Heart right ventricle (tissue), 16 donors: ENCODE measurements around the gene ABHD4. TPM values are rescaled to one million over a fixed set of nuclear protein-coding genes. Genes with fewer than 3 reads are reported as not detected.

Experiments
- ATAC-seq, 8 donors: fragments of 200-7000 bp; cut with Tn5 transposase; one replicate each; pipeline ENCODE4 v1.9.1; 2020; ENCODE audit warnings: mild to moderate bottlenecking in 8 of 8, moderate library complexity in 8 of 8, moderate number of reproducible peaks in 1 of 8
- DNase-seq, 2 donors: peaks; one replicate each; pipeline ENCODE4 v3.0.0-alpha.2; 2020
- H3K27ac ChIP-seq, 10 donors: fragments of 200-600 bp; sonication (generic) in 2 of 10; one replicate each; pipeline versions ENCODE4 v1.5.0 to v1.8.0; 2020 to 2022; ENCODE audit warnings: mild to moderate bottlenecking in 3 of 10
- H3K27me3 ChIP-seq, 7 donors: fragments of 200-600 bp; one replicate each; pipeline ENCODE4 v1.8.0; 2021 to 2022; ENCODE audit warnings: mild to moderate bottlenecking in 2 of 7
- H3K36me3 ChIP-seq, 9 donors: fragments of 200-600 bp; sonication (generic) in 1 of 9; one replicate each; pipeline versions ENCODE4 v1.5.0 to v1.8.0; 2020 to 2022; ENCODE audit warnings: mild to moderate bottlenecking in 2 of 9
- H3K4me1 ChIP-seq, 9 donors: fragments of 200-600 bp; sonication (generic) in 1 of 9; one replicate each; pipeline versions ENCODE4 v1.5.0 to v1.8.0; 2020 to 2022; ENCODE audit warnings: mild to moderate bottlenecking in 4 of 9
- H3K4me3 ChIP-seq, 10 donors: fragments of 200-600 bp; sonication (generic) in 2 of 10; one replicate each; pipeline versions ENCODE4 v1.5.0 to v1.8.0; 2020 to 2022; ENCODE audit warnings: mild to moderate bottlenecking in 7 of 10, moderate library complexity in 2 of 10
- H3K9me3 ChIP-seq, 11 donors: fragments of 200-600 bp in 10 of 11; sonication (generic) in 2 of 11; one replicate each; pipeline versions ENCODE4 v1.5.0 to v1.8.0; 2013 to 2022; ENCODE audit warnings: mild to moderate bottlenecking in 2 of 11, control low read depth in 1 of 11, moderate library complexity in 1 of 11
- CTCF ChIP-seq, 9 donors: fragments of 200-600 bp; sonication (generic) in 2 of 9; IDR thresholded peaks; one replicate each; pipeline versions ENCODE4 v1.5.0 to v1.8.0; 2021 to 2022; ENCODE audit warnings: antibody characterized with exemption in 9 of 9, mild to moderate bottlenecking in 5 of 9, moderate library complexity in 1 of 9
- WGBS, 2 donors: extraction: QIAGEN DNeasy Blood & Tissue Kit; methylation state at CpG; one replicate each; pipeline ENCODE4 v1.1.7; 2013; ENCODE audit warnings: inconsistent platforms in 1 of 2; 5-methylcytosine and 5-hydroxymethylcytosine counted together
- intact Hi-C, 10 donors: fragments of 100-400 bp; cut with DNase I; formaldehyde crosslinking; loops; one replicate each; pipeline versions ENCODE4 v1.11.1 to v1.14.2; 2022
- polyA plus RNA-seq, 2 donors: library from polyadenylated mRNA; stranded (reverse); fragments of 200-250 nt; gene quantifications; one replicate each; pipeline ENCODE4 v1.2.3, GENCODE V29; 2013
- total RNA-seq, 10 donors: library from RNA; stranded (reverse); fragmentation: NEBNext Ultra II Directional in 3 of 10; extraction: Animal tissue kit (Norgen Biotek cat#: 25700) in 3 of 10; gene quantifications; one replicate each; pipeline versions ENCODE4 v1.2.1 to v1.2.4, GENCODE V29; 2021 to 2023
- donor health status: Arrhythmogenic right ventricular cardiomyopathy.
- donor health status: ischemic (EF 13 %, LVEDD 7.1; RV severe dilation, severe dysfunction).
- donor health status: healthy with polysubstance abuse.
- donor health status: DM: no; HTN: yes; CAD: no.
- donor health status: DM: no; HTN: no; CAD: no.
- donor health status: ischemic (EF 25% LVEDD 6.9; RV normal size, moderate dysfunction).
- donor health status: ischemic (EF 25% LVEDD 5.7; RV mildly dilated, moderate dysfunction).
- donor health status: healthy.
- donor health status: DM: yes; HTN: yes; CAD: no.
- donor health status: Ischemic cardiomyopathy.
- donor health status: ischemic (EF 35%, LVEDD 5.7; RV mildly dilated, moderate dysfunction).
- donor health status: nonischemic (EF 11% LVEDD 7.7; RV severe dilation, severe dysfunction).
- donor health status: DM: yes; HTN: yes; CAD: no.
- donor health status: PGD.
- donor health status: ischemic (EF 29% LVEDD 5.4; RV normal size, mild dysfunction).
- donor health status: nonischemic (EF 23%, LVEDD 6.1; RV moderate dilation, normal function).

Gene ABHD4
- total and polyA plus RNA-seq, 12 donors, result 13.7 to 35.7 (median 20.8) TPM

- peaks cover 0 to 6% (median 0%) of the 10 kb centered on the region in 7 donors for H3K27me3 ChIP-seq
- no peaks in the 10 kb centered on the region for H3K9me3 ChIP-seq
- no peak overlapping the region for H3K27ac ChIP-seq
- no peak for ATAC-seq
- WGBS, 2 donors, result 58 to 72% methylated on average over 3 of the region's 3 CpGs
- H3K36me3 ChIP-seq, result no peaks in the 10 kb centered on the region
- DNase-seq, result no peak
- no peak for TF ChIP-seq CTCF (IDR thresholded peaks at IDR 0.05)
- peaks cover 0 to 11% (median 0%) of the 10 kb centered on the region in 9 donors for H3K4me1 ChIP-seq
- H3K4me3 ChIP-seq, result no peak overlapping the region
- intact Hi-C loops, result loop anchor here (5.0 to 10.0 kb wide), 7 partner anchors 79 to 266 kb away; partner anchors contain the start of gene SLC7A7 (in 1 of the 10)
Measured at GRCh38 chr14:22650960-22651521, 52.9 kb downstream of the ABHD4 start.

- no peak for ATAC-seq
- Histone ChIP-seq H3K27ac (no peak overlapping the region), H3K4me3 (no peak overlapping the region), H3K27me3 (peaks cover 0 to 6% (median 0%) of the 10 kb centered on the region in 7 donors), H3K36me3 (no peaks in the 10 kb centered on the region), H3K4me1 (peaks cover 0 to 7% (median 0%) of the 10 kb centered on the region in 9 donors), H3K9me3 (no peaks in the 10 kb centered on the region)
- no peak for DNase-seq
- intact Hi-C loops, result loop anchor here (5.0 to 10.0 kb wide), 7 partner anchors 79 to 267 kb away; partner anchors contain the start of gene SLC7A7 (in 1 of the 10)
- no peak for TF ChIP-seq CTCF (IDR thresholded peaks at IDR 0.05)
- 79 to 95% methylated on average over 2 of the region's 2 CpGs for WGBS, 2 donors
Measured at GRCh38 chr14:22651586-22651985, 53.5 kb downstream of the ABHD4 start.

GRCh38 chr14:22653012-22653621, 55.0 kb downstream of the ABHD4 start:
- Histone ChIP-seq H3K27ac (no peak overlapping the region), H3K4me1 (peaks cover 0 to 9% (median 0%) of the 10 kb centered on the region in 9 donors), H3K9me3 (no peaks in the 10 kb centered on the region), H3K36me3 (no peaks in the 10 kb centered on the region), H3K27me3 (peaks cover 0 to 6% (median 0%) of the 10 kb centered on the region in 7 donors), H3K4me3 (no peak overlapping the region)
- peak; percentile 18 to 55 for DNase-seq
- TF ChIP-seq CTCF (IDR thresholded peaks at IDR 0.05), result peak; percentile 55 to 88 (median 79)
- intact Hi-C loops, result loop anchor here (1.0 to 10.0 kb wide), 11 partner anchors 81 to 268 kb away; partner anchors contain the start of gene SLC7A7 (in 1 of the 10)
- 8 to 9% methylated on average over 4 of the region's 4 CpGs for WGBS, 2 donors
- ATAC-seq, result peak in 7 of 8 donors; percentile 66 to 88 (median 77)

GRCh38 chr14:22656226-22656625, 58.1 kb downstream of the ABHD4 start:
- H3K9me3 ChIP-seq, result no peaks in the 10 kb centered on the region
- 84 to 85% methylated on average over 2 of the region's 2 CpGs for WGBS, 2 donors

More at GRCh38 chr14:22656226-22656625, 58.1 kb downstream of the ABHD4 start:
- ATAC-seq (no peak), DNase-seq (no peak)
- TF ChIP-seq CTCF (IDR thresholded peaks at IDR 0.05), result no peak
- Histone ChIP-seq H3K4me3 (no peak overlapping the region), H3K4me1 (peaks cover 0 to 9% (median 0%) of the 10 kb centered on the region in 9 donors), H3K27ac (no peak overlapping the region), H3K36me3 (no peaks in the 10 kb centered on the region), H3K27me3 (no peaks in the 10 kb centered on the region)
- intact Hi-C loops, result loop anchor here in 5 of 10 donors (5.0 to 10.0 kb wide), 5 partner anchors 99 to 271 kb away; partner anchors contain the start of gene SLC7A7 (in 3 of the 5)
